ENCODE data around the gene TMTC2. TPM values are rescaled to one million over a fixed set of nuclear protein-coding genes. Genes with fewer than 3 reads are reported as not detected.

Gene TMTC2
- total RNA-seq, 4 donors from 2014 or later: 18.8 to 30.7 (median 21.0) TPM

DNA sequence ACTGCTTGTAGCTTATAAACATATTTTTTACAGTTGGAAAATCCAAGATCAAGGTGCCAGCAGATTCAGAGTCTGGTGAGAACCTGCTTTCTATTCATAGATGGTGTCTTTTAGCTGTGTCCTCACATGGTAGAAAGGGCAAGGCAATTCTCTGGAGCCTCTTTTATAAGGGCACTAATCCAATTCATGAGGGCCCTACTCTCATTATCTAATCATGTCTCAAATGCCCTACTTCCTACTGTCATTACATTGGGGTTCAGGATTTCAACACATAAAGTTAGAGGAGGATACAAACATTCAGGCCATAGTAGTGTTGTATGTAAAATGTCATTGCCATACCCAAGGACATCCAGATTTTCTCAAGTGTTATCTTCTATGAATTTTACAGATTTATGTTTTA is 496.4 kb downstream of the TMTC2 start:
- Histone ChIP-seq H3K4me1 (no peaks in the 10 kb centered on the region), H3K36me3 (no peaks in the 10 kb centered on the region), H3K27me3 (no peaks in the 10 kb centered on the region), H3K4me3 (replicated peaks in 1 of 3) (no peak overlapping the region), H3K9me3 (no peaks in the 10 kb centered on the region), H3K27ac (no peak overlapping the region)
- no peak for TF ChIP-seq POLR2A (IDR thresholded peaks at IDR 0.05)
- TF ChIP-seq, protein P1, sequence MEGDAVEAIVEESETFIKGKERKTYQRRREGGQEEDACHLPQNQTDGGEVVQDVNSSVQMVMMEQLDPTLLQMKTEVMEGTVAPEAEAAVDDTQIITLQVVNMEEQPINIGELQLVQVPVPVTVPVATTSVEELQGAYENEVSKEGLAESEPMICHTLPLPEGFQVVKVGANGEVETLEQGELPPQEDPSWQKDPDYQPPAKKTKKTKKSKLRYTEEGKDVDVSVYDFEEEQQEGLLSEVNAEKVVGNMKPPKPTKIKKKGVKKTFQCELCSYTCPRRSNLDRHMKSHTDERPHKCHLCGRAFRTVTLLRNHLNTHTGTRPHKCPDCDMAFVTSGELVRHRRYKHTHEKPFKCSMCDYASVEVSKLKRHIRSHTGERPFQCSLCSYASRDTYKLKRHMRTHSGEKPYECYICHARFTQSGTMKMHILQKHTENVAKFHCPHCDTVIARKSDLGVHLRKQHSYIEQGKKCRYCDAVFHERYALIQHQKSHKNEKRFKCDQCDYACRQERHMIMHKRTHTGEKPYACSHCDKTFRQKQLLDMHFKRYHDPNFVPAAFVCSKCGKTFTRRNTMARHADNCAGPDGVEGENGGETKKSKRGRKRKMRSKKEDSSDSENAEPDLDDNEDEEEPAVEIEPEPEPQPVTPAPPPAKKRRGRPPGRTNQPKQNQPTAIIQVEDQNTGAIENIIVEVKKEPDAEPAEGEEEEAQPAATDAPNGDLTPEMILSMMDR (IDR thresholded peaks at IDR 0.05): no peak
- no peak for DNase-seq
- intact Hi-C loops (cut with DNase I): no loop called here

Small RNAs within 50 kb of the gene (small RNA-seq; reads per million reads assigned to genes)
- not detected for gene RNU6-977P
